DMS114 treated with DMSO at 0.1 percent for 48 hours (cell line): Measurements from ENCODE around the gene HUS1B.
"Not testable (repeated sequence)": the region's sequence is repeated elsewhere in the genome, so short reads cannot be mapped to it uniquely, and the experiment has no call there.

Experiments used
- DNase-seq: peaks from one replicate; lab custom pipeline; 2025; ENCODE audit not compliant: unreplicated experiment; lab: John Stamatoyannopoulos, UW

The HUS1B gene

DNA sequence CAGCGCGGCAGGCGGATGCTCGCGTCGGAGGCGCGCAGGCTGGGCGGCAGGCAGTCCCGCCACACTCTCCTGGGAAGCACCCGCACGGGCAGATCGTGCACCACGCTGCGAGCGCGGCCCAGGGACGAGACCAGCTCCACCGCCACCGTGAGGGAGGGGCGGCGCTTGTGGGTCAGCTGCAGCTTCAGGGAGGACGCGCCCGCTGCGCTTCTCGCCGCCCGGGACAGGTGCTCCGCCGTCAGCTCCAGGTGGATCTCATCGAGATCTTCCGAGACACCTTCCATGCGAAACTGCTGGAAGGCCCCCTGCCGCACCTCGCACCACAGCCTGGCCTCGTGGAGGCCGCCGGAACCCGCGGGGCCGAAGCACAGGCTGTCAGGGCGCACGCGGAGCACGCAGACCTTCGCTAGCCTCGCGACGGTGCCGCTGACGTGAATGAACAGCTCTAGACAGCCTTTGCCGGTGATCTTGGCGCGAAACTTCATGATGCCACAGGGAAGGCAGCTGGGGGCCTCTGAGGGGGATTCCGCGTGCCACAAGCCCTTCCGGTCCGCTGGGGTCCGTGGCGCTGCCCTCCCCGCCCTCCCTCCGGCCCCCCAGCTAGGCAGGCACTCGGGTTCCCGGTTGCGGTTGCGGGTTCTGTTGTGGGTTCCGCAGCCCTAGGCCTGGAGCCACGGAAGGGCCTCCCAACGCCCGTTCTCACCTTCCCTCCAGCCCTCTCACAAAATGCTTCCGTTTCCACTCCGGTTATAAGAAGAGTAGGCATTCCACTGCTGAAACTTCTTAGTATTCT lies at the start of gene HUS1B:
Gene HUS1B (minus strand): TSS at position 641 of the 793 bp plus-strand sequence. CDS start 156 bp downstream, at position 485.
- DNase-seq, result no peak

DNA sequence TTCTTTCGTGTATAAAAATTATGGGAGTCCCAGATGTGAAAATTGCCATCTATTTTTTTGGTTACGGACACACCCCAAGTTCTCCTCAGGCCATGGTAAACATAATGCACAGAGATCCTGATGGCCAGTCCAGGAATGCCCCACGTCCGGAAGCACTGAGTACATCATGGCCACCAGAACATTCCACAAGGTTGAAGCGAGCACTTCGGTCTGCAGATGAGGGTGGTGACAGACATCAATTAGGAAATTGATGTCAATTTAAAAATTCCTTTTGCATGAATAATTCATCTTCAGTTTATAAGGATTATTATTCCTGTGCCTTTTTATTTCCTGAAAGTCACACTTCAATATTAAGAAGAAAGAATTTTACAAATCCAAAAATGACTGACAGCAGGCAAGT lies 49.2 kb upstream of the HUS1B start:
- DNase-seq, result no peak

GRCh38 chr6:705047-705446 lies 48.1 kb upstream of the HUS1B start:
- no peak for DNase-seq

- no peak for DNase-seq
These were observed 47.1 kb upstream of the HUS1B start for GRCh38 chr6:704046-704445.

DNA sequence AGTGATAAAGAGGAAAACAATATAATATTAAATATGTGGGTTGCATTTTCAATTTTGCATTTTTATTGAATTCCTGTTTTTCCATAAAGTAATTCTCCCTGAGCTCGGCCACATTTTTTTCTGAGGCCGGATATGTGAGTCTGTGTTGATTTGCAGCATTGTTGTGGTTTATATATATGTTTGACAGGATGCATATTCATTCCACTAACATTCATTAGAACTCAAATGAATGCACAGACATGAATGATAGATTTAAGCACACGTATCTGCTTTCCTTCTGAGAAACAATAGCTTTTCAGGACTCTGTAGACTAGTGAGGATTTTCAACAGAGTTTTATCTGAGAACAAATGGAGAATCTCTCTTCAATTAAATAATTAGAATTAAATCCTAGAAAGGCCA lies 46.7 kb upstream of the HUS1B start:
- DNase-seq, result no peak

GRCh38 chr6:701700-702479 lies 45.0 kb upstream of the HUS1B start:
- DNase-seq, result no peak

DNA sequence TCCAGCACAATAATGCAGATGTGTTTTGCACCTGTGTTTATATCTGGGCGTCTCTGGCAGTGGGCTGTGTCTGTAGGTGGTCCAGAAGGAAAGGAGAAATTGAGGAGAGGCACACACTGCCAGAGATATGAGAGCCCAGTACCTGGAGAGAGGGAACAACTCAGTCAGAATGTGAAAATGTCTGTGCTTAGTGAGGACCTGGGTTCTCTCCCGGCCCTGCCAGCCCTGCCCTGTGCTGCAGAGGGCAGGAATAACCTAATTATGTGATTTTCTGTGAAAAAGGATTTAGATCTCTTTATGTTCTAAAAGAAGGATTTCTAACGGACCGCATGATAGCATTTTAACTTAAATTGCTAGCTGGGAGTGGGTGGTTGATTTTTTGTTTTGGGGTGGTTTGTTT lies 44.3 kb upstream of the HUS1B start:
- no peak for DNase-seq

DNA sequence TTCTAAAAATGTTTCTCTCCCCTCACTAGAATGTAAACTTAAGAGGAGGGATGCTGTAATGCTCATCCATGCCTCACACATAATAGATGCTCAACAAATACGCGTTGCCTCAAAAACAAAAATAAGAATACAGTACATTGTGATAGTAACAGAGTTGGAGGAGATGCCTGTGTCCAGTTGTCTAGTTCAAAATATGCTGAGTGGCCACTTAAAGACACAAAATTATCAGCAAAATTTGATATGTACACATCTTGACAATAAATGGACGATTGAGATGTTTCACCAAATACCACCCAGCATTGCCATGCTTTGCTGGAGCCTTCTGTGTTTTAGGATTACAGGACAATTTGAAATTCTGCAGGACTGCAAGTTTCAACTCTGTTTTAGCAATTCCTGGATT lies 43.6 kb upstream of the HUS1B start:
- DNase-seq, result no peak

- DNase-seq, result no peak
These were observed 42.4 kb upstream of the HUS1B start for GRCh38 chr6:699319-699718.

GRCh38 chr6:694431-695126 lies 37.7 kb upstream of the HUS1B start:
- DNase-seq, result not testable (repeated sequence)

DNA sequence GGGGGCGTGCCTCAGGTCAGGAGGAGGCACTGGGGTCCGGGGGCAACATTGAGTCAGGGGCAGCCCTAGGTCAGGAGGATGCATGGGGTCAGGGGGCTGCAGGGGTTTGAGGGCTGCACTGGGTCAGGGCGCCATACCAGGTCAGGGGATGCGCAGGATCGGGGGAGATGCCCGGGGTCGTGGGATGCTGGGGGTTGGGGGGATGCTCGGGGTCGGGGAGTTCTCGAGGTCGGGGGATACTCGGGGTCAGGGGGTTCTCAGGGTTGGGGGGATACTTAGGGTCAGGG lies 36.8 kb upstream of the HUS1B start:
- DNase-seq, result no peak

DNA sequence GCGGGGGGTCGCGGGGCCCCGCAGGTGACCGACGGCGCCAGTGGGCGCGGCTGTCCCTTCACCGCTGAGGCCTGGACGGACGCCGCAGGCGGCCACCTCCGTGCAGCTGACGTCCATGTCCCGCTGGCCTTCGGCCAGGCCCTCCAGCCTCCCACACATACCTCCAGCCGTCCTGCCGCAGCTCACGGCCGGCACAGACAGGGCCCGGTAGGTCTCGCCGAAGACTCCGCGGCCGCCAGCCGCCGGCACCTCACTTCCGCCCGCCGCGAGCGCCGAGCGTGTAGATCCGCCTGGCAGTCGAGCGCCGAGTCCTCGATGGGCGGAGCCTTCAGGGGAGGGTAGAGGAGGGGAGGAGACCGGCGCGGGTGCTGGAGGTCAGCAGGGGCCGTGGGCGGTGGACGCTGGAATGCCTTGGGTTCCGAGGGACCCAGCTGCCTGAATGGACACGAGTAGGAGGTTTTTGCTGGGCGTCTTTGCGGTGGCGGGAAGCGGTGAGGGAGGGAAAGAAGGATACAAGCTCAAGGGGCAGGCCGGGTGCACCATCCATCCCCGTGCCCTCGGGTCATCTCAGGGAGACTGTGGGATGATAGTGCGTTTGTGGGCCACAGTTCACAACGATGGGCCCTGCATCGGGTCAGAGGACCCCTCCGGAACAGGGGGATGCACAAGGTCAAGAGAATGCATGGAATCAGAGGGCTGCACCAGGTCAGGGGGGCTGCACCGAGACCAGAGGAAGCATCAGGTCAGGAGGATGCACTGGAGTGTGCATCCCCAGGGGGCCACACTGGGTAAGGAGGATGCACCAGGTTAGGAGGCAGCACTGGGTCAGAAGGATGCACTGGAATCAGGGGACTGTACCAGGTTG lies 36.2 kb upstream of the HUS1B start, which contains the start of gene EXOC2:
Gene EXOC2 (minus strand): TSS at position 282 of the 865 bp plus-strand sequence. CDS start 55,321 bp downstream, outside the sequence.
- peak; percentile 75 for DNase-seq

- peak; percentile 18 for DNase-seq
These were observed 35.5 kb upstream of the HUS1B start for GRCh38 chr6:692356-692851.

DNA sequence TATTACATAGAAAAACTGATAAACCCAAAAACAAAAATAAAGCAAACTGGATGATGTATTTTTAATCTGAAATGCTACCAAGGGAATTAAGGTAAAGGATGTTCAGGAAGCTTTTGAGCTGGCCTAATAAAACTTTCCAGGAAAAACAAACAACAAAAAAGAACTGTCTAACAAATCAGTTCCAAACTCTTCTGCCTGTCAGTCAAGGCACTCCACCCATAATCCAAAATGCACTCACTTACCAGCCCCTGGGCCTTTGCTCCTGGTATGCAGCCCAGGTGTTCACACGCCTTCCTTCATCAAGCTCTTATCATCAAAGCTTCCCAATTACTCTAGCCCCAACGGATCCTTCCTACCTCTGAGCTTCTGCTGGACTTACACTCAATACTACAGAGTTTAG lies 32.3 kb upstream of the HUS1B start:
- DNase-seq, result no peak

DNA sequence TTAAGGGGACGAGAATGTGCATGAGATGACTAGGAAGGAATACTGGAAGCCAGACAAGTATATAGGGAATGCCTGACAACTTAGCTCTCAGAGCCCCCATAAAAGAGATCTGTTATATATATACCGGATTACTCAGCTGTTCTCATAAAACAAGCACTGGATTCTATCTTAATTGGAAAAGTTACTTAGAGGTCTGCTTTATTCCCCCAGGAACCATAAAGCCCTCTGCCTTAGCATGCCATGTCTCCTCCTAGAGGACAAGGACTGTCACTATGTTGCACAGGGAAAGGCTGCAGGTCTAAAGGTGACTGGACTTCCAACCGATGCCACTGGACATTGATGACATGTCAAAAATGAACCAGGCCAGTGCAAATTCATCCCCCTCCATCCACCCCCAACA lies 29.6 kb upstream of the HUS1B start:
- DNase-seq, result no peak

- no peak for DNase-seq
These were observed 28.1 kb upstream of the HUS1B start for GRCh38 chr6:684831-685636.

DNA sequence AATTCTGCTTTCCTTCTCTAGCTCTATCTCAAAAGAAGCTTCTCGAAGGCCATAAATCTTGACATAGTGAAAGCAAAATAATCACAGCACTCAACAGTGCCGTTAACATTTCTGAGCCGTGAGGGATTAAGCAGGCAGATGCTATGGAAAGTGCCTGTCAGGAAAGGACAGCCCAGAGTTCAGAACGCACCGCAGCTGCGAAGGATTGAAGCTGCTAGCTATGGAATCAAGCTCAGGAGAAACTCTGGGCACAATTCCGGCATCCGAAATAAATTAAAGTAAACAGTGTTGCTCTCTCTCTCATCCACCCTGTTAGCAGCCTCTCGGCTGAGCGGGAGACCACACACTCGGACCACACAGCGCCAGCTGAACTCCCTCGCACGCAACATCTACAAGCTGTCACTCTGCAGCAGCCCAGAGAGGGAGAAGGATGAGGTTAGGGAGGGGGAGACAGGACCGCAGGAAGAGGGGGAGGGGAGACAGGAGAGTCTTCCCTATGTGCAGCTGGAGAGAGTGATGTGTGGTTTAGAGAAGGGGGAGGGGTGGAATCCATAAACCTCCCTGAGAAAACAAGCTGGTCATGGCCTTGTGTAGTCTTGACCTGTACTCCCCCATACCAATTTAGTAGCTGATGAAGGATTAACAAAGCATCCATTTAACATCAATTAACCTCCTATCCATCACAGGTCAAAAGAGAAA lies 27.0 kb upstream of the HUS1B start:
- peak; percentile 46 for DNase-seq

DNA sequence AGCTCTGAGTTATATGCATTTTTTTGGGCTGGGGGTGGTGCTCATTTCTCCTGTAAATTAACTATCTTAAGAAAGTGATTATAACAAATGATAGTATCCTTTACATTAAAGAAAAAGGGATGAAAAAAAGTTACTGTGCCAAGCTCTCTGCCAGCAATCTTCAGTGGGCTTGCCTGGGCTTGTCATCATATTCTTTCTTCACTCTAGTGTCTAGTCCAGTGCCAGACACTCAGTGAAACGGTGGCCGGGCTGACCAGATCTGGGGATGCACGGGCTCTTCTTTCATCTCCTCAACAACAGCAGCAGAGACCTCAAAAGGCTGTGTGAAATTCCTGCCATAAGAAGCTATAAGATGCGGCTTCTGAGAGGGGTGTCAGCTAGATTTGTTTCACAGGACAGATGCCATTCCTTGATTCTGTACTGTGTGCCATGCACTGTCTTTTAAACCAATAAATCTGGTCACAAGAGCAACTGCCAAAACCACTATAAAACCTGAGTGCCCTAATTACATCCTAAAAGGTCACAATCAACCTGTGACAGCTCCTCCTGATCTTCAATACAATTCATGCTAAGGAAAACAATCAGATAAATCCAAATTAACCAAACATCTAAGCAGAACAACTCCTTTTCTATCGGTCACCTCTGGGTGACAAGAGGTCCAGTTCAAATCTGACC lies 23.9 kb upstream of the HUS1B start:
- no peak for DNase-seq

GRCh38 chr6:680251-680650 lies 23.4 kb upstream of the HUS1B start:
- no peak for DNase-seq
